A172 (cell line): ENCODE results near the gene OR8K5. TPM values are rescaled to one million over a fixed set of nuclear protein-coding genes. Genes with fewer than 3 reads are reported as not detected.
"Not testable (repeated sequence)": the region's sequence is repeated elsewhere in the genome, so short reads cannot be mapped to it uniquely, and the experiment has no call there.

Source experiments
- DNase-seq: peaks from one replicate; pipeline ENCODE4 v3.0.0-alpha.2; 2015; ENCODE audit warnings: low spot score
- total RNA-seq: library from RNA; depleted of rRNA; stranded (reverse); fragments of >200 nt; shearing (Covaris generic); gene quantifications from 2 replicates; pipeline ENCODE4 v1.2.3, GENCODE V29; 2014; rRNA removed

Gene OR8K5, protein sequence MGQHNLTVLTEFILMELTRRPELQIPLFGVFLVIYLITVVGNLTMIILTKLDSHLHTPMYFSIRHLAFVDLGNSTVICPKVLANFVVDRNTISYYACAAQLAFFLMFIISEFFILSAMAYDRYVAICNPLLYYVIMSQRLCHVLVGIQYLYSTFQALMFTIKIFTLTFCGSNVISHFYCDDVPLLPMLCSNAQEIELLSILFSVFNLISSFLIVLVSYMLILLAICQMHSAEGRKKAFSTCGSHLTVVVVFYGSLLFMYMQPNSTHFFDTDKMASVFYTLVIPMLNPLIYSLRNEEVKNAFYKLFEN
- not detected in 2 replicates for total RNA-seq

DNA sequence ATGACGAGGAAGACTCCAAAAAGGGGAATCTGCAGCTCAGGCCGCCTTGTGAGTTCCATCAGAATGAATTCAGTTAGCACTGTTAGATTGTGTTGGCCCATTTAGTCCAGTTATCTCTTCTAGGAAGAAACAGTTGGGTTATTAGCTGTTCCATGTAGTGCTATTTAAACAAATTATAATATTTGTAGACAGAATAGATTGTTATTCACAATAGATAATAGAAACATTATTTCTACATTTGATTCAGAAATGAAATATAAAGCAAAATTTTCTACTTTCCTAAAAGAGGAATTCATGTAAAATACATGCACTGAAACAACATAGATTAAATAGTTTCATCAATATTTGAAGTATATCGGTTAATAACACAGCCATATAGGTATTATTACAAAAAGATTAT lies at the start of gene OR8K5:
Gene OR8K5 (minus strand): TSS at position 101 of the 400 bp plus-strand sequence. CDS start 0 bp downstream, at position 101.
- no peak for DNase-seq

DNA sequence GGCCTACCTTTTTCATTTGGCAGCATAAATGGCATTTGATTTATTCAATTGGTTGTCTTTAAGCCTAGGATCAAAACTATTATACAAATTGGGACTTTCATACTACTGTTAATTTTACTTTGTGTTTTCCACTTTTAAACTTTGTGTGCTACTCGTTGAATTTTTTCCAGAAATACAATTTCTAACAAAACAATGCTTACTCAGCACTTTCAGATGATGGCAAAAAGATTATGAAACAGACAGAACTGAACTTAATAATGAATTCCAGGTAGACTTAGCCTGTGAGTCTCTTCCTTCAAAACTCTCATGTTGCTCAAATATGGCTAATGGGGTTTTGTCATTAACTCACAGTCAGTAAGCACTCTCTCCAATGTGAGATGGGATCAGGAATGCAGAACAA lies 47.7 kb upstream of the OR8K5 start:
- no peak for DNase-seq

DNA sequence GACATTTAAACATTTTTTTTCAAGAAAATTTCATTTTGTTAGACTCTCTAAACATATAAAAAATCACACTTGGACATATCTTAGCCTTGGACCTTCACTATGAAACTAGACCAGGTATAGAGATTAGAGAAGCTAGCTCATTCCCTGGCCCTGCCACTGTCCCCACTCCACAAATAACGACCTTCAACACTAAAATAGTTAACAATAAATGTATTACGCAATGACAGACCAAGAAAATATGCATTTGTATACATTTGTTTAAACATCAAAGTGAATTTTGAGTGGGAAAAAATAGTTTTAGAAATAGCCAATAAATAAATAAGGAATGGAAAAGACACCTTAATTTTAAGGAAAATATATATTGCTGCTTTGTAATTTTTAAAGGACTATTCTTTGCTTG lies 37.2 kb upstream of the OR8K5 start:
- DNase-seq, result no peak

DNA sequence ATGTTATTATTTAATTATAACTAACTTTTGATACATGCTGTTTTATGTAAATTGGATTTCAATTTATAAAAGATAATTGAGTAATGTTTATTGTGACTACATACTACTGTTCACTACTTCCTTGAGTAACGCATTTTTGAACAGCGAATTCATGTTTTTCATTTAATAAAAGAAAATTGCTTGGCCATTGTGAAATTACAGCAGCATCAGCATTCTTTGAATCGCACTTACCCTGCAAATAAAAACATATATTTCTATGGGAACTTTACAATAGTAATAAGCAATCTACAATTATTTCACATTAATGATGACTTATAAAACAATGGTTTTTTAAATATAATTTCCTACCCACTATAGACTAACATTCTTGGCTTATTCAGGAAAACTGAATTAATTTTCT lies 36.6 kb upstream of the OR8K5 start:
- DNase-seq, result no peak

DNA sequence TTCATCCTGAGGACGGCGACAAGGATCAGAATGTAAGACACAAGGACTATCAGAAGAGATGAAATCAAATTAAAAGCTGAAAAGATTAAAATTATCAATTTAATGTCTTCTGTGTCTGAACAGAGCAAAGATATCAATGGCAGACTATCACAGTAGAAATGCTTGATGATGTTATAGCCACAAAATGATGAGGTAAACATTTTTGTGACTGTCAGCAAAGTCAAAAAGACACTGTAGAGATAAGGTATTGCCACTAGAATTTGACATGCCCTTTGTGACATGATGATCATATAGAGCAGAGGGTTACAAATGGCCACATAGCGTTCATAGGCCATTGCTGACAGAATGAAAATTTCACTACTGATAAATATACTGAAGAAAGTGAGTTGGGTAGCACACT lies 28.5 kb upstream of the OR8K5 start:
- DNase-seq, result no peak

DNA sequence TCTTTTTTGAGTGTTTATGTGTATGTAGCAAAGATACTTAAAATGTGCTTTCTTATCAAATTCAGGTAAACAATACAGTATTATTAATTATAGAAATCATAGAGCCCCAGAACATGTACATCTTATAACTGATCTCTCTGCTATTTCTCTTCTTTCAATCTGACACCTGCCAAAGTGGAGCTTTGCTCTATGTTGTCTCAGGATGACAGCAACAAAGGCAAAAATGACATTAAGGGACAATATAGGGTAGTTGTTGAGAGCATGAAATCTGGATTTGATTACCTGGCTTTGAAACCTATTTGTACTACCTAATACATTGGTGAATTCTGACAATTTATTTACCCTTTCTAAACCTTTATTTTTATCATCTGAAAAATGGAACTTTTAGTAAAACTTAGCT lies 23.3 kb upstream of the OR8K5 start:
- DNase-seq, result no peak

DNA sequence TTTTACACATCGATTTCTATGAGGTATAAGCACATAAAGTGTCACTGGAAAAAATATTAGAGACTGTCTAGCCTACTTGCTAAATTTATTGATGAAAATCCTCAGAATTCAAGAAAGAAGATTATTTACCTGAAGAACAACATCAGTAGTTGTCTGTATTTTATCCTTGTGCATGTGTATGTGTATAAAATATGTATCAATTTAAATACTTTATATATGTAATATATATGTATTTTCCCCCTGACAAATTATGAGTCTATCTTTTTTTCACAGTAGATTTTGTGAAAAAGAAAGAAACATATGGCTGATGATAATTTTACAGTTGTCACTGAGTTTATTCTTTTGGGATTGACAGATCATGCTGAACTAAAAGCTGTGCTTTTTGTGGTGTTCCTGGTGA lies 16.2 kb upstream of the OR8K5 start, which contains the start of gene OR5J2:
Gene OR5J2 (plus strand): TSS at position 301 of the 400 bp plus-strand sequence. CDS start 0 bp downstream, at position 301.
- DNase-seq, result no peak

DNA sequence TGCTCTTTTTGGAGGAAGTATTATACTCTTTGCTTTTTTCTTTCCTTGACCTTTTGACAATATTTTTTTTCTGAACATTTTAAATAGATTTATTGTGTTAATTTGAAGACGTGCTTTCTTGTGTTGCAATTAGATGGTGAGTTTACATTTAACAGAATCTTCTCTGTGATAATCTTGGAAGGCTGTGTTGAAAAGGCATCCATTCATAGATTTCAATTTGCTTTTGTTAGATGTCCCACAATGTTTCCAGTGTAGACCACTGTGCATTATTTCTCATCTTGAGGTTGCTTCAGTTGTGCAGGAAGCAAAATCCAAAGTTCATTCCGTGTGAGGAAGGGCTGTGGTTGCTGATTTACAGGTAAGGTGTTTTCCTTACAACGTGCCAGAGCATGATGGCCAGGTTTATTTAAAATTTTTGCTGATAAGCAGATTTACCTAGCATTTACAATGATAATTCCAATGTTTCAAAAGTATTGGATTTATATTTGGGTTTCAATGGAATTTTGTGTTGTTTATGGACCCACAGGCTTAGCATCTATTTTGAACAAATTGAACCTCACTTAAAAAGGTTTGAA lies 12.2 kb upstream of the OR8K5 start:
- no peak for DNase-seq

DNA sequence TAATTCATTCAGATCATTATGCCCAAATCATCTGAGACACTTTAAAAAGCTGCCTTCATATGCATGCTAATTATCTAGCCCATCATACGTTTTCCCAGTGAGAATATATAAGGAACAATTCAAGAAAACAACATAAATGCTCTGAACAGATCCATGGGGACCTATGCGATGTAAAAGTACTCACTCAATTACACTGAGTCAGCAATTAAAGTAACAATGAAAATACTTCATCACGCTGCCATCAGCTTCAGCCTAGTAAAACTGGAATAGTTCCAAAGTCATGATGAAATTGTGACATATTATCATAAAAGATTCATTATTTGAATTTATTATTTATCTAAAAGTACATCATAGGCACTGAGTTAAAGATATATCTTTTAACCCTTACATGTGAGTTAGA lies 3.7 kb upstream of the OR8K5 start:
- no peak for DNase-seq

DNA sequence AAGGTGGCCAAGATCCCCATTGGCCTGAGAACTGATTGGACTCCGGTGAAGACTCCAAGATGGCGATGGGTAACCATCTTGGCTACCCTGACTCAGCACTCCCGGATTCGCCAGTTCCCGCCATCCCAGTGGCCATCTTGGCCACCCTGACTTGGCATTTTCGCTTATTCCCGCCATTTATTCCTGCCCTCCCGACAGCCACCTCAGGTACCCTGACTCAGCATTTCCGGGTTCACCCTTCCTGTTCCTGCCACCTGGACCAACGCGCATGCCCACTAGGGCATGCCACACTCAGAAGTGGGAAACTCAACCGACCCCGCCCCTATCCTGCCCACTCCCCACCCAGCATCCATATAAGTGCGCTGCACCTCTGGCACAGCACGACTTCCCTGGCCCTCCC lies 7.8 kb downstream of the OR8K5 start:
- DNase-seq, result no peak

DNA sequence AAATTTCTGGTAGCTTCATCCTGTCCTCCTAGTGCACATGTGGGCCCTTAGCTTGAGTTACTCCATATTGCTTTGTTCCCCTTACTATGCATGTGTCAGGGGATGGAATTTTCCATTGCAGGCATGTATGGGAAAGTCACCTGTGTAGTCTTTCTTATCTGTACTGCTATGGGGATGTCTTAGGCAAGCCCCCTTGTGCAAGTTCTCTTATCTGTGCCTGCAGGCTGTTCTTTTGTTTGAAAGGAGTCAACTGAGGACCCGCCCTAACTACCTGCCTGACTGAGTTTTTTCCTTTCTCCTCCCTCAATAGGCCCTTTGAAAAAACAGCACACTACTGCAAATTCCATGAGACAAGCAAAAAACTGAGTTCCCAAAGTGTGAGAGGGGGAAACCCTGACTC lies 8.7 kb downstream of the OR8K5 start:
- DNase-seq, result no peak

DNA sequence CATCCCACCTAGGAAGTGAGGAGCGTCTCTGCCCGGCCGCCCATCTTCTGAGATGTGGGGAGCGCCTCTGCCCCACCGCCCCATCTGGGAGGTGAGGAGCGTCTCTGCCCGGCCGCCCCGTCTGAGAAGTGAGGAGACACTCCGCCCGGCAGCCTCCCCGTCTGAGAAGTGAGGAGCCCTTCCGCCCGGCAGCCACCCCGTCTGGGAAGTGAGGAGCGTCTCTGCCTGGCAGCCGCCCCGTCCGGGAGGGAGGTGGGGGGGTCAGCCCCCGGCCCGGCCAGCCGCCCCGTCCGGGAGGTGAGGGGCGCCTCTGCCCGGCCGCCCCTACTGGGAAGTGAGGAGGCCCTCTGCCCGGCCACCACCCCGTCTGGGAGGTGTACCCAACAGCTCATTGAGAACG lies 16.4 kb downstream of the OR8K5 start:
- not testable (repeated sequence) for DNase-seq

DNA sequence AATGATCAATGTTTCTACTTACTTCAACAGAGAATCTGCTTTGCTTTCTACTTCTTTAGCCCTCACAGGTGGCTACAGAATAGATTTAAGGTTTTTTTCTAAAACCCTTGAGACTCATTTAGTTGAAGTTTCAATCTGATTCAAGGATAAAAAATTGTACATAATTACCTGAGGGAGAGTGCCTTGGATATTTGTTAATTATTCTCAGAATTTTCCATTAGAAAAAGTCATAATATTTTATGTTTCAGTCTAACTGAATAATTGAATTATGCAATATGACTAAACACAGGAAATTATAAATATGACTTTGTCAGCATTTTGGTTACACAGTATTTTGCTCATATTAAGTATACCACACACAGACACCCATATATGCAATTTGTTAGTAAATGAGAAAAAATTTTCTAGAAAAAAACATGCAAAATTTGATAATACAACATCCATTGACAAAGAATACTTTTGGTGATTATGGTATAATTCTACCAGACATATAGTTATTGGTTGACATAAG lies 19.9 kb downstream of the OR8K5 start, which contains the start of gene OR8J3:
Gene OR8J3 (minus strand): TSS at position 51 of the 511 bp plus-strand sequence. CDS start 2,483 bp downstream, outside the sequence.
- no peak for DNase-seq

DNA sequence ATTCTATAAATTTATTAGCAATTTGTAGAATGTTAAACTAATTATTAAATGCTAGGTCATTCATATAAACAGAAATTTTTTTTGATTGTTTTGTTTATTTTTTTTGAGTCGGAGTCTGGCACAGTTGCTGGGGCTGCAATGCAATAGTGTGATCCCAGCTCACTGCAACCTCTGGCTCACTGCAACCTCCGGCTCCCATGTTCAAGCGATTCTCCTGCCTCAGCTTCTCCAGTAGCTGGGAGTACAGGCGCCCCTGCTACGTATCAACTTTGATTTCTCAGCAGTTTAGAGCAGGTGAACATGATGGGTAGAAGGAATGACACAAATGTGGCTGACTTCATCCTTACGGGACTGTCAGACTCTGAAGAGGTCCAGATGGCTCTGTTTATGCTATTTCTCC lies 38.0 kb downstream of the OR8K5 start, which contains the start of gene OR8H3:
Gene OR8H3 (plus strand): TSS at position 301 of the 400 bp plus-strand sequence. CDS start 0 bp downstream, at position 301.
- DNase-seq, result no peak

Other genes with a start within 250 kb of the OR8K5 start
- not detected in 2 replicates for gene OR5W2, start 245.7 kb downstream of the OR8K5 start, total RNA-seq
- not detected in 2 replicates for gene OR5I1, start 223.9 kb downstream of the OR8K5 start, total RNA-seq
- not detected in 2 replicates for gene OR10AG1, start 190.4 kb downstream of the OR8K5 start, total RNA-seq
- gene OR5F1, start 165.7 kb downstream of the OR8K5 start, total RNA-seq, result not detected in 2 replicates
- gene OR5AS1, start 132.7 kb downstream of the OR8K5 start, total RNA-seq, result not detected in 2 replicates
- gene OR8I2, start 67.0 kb downstream of the OR8K5 start, total RNA-seq, result not detected in 2 replicates
- not detected in 2 replicates for gene OR8H2, start 56.6 kb downstream of the OR8K5 start, total RNA-seq
- not detected in 2 replicates for gene OR8H3, start 37.9 kb downstream of the OR8K5 start, total RNA-seq
- not detected in 2 replicates for gene OR8J3, start 20.1 kb downstream of the OR8K5 start, total RNA-seq
- not detected in 2 replicates for gene OR5J2, start 16.3 kb upstream of the OR8K5 start, total RNA-seq
- not detected in 2 replicates for gene OR5T2, start 73.9 kb upstream of the OR8K5 start, total RNA-seq
- not detected in 2 replicates for gene OR5T3, start 91.9 kb upstream of the OR8K5 start, total RNA-seq
- gene OR5T1, start 113.8 kb upstream of the OR8K5 start, total RNA-seq, result not detected in 2 replicates
- not detected in 2 replicates for gene OR8H1, start 131.9 kb upstream of the OR8K5 start, total RNA-seq
- not detected in 2 replicates for gene OR8K3, start 154.8 kb upstream of the OR8K5 start, total RNA-seq
- gene OR8K1, start 185.7 kb upstream of the OR8K5 start, total RNA-seq, result not detected in 2 replicates
- gene OR8J1, start 194.0 kb upstream of the OR8K5 start, total RNA-seq, result not detected in 2 replicates
- not detected in 2 replicates for gene OR8U1, start 215.3 kb upstream of the OR8K5 start, total RNA-seq